ENCODE data around the gene HAUS8.

DNA sequence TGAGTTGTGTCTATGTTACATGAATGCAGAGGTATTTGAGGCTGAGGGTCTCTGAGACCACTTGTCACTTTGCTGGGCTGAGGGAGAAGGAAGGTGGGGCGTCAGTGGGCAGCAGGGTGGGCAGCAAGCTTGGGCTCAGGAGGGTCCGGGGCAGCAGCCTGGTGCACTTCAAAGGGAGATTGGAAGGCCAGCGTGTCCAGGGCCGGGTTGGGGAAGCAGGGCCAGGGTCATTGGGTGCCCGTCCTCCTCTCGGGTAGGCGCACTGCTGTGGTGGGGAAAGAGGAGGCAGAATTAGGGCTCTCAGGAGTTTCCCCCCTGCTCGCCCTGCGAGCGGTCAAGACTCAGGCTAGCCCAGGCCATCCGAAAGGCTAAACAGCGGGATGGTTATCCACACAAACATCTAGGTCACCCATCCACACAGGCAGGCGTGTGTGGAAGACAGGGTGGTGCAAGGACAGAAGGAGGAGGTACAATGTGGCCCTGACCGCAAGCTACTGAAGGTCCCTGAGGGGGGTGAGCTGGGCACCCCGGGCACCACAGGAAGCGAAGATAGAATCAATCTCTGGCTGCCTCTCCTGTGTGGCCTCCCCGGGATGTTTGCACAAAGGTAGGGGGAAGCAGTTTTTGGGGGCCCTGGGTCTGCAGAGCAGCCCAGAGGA lies 38.0 kb upstream of the HAUS8 start:
- TF ChIP-seq, protein P1, sequence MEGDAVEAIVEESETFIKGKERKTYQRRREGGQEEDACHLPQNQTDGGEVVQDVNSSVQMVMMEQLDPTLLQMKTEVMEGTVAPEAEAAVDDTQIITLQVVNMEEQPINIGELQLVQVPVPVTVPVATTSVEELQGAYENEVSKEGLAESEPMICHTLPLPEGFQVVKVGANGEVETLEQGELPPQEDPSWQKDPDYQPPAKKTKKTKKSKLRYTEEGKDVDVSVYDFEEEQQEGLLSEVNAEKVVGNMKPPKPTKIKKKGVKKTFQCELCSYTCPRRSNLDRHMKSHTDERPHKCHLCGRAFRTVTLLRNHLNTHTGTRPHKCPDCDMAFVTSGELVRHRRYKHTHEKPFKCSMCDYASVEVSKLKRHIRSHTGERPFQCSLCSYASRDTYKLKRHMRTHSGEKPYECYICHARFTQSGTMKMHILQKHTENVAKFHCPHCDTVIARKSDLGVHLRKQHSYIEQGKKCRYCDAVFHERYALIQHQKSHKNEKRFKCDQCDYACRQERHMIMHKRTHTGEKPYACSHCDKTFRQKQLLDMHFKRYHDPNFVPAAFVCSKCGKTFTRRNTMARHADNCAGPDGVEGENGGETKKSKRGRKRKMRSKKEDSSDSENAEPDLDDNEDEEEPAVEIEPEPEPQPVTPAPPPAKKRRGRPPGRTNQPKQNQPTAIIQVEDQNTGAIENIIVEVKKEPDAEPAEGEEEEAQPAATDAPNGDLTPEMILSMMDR (IDR thresholded peaks at IDR 0.05 in 4 of 5, conservative IDR thresholded peaks at IDR 0.05 in 1 of 5), result no peak
- TF ChIP-seq POLR2A (IDR thresholded peaks at IDR 0.05), result no peak
